Spleen (tissue), 11 donors: ENCODE measurements around the gene CLN5. TPM values are rescaled to one million over a fixed set of nuclear protein-coding genes. Genes with fewer than 3 reads are reported as not detected.

Experiments
- DNase-seq: peaks from one replicate; pipeline ENCODE4 v3.0.0-alpha.2; 2020
- H3K27ac ChIP-seq, 8 donors: fragments of 200-600 bp; sonication (generic) in 7 of 8; 1 replicate in 4 of 8; 2 replicates in 4 of 8; pipeline versions ENCODE4 v1.5.0 to v1.8.0; 2016 to 2021; ENCODE audit warnings: inconsistent platforms in 4 of 8, mild to moderate bottlenecking in 4 of 8, moderate library complexity in 1 of 8
- H3K27me3 ChIP-seq, 7 donors: fragments of 200-600 bp; sonication (generic) in 6 of 7; replicated peaks in 1 of 7; 1 replicate in 4 of 7; 2 replicates in 3 of 7; pipeline versions ENCODE4 v1.5.0 to v1.8.0; 2016 to 2021; ENCODE audit warnings: inconsistent platforms in 3 of 7, mild to moderate bottlenecking in 1 of 7
- H3K36me3 ChIP-seq, 6 donors: fragments of 200-600 bp; sonication (generic) in 5 of 6; 1 replicate in 4 of 6; 2 replicates in 2 of 6; pipeline versions ENCODE4 v1.5.0 to v1.8.0; 2016 to 2021; ENCODE audit warnings: inconsistent platforms in 2 of 6
- H3K4me1 ChIP-seq, 6 donors: fragments of 200-600 bp; sonication (generic) in 5 of 6; 1 replicate in 3 of 6; 2 replicates in 3 of 6; pipeline versions ENCODE4 v1.5.0 to v1.8.0; 2016 to 2021; ENCODE audit warnings: inconsistent platforms in 3 of 6
- H3K4me3 ChIP-seq, 8 donors: fragments of 200-600 bp; sonication (generic) in 7 of 8; 1 replicate in 4 of 8; 2 replicates in 4 of 8; pipeline versions ENCODE4 v1.5.0 to v1.8.0; 2016 to 2021; ENCODE audit warnings: inconsistent platforms in 4 of 8, mild to moderate bottlenecking in 4 of 8, moderate library complexity in 2 of 8
- H3K9me3 ChIP-seq, 8 donors: fragments of 200-600 bp; sonication (generic) in 7 of 8; 1 replicate in 4 of 8; 2 replicates in 4 of 8; pipeline versions ENCODE4 v1.5.0 to v1.8.0; 2016 to 2021; ENCODE audit warnings: inconsistent platforms in 4 of 8
- POLR2A ChIP-seq, 3 donors: fragments of 450-650 bp; IDR thresholded peaks; one replicate each; pipeline ENCODE4 v1.5.1; 2017; ENCODE audit warnings: antibody characterized with exemption in 3 of 3, mild to moderate bottlenecking in 1 of 3
- POLR2AphosphoS5 ChIP-seq, 3 donors: sonication (generic); formaldehyde crosslinking; IDR thresholded peaks; one replicate each; pipeline ENCODE4 v1.5.1; 2017; ENCODE audit warnings: antibody characterized with exemption in 3 of 3
- WGBS, 5 donors: extraction: QIAGEN DNeasy Blood & Tissue Kit in 3 of 5; methylation state at CpG; one replicate each; pipeline versions ENCODE4 v1.1.5 to v1.1.7; 2013 to 2018; 5-methylcytosine and 5-hydroxymethylcytosine counted together
- intact Hi-C: fragments of 100-400 bp; cut with DNase I; formaldehyde crosslinking; loops from one replicate; pipeline ENCODE4 v1.15.0; 2023; ENCODE audit warnings: low total_unique reads
- polyA plus RNA-seq, 3 donors: library from polyadenylated mRNA; stranded (reverse); fragments of 200-250 nt; gene quantifications; one replicate each; pipeline ENCODE4 v1.2.1, GENCODE V29; 2013
- total RNA-seq, 7 donors: library from RNA; depleted of rRNA in 3 of 7; stranded (reverse); fragments of >200 nt in 3 of 7; fragmentation: NEBNext Ultra II Directional in 4 of 7; extraction: Animal tissue kit (Norgen Biotek cat#: 25700) in 4 of 7; gene quantifications; one replicate each; pipeline versions ENCODE4 v1.1.0 to v1.2.1, GENCODE V29; 2016 to 2021
- TF ChIP-seq, protein P1 (sequence below), 11 experiments: fragments of 200-600 bp in 7 of 11; fragments of 450-650 bp in 4 of 11; sonication (generic) in 4 of 11; IDR thresholded peaks in 8 of 11; conservative IDR thresholded peaks in 3 of 11; 1 replicate in 7 of 11; 2 replicates in 4 of 11; pipeline versions ENCODE4 v1.4.0 to v1.8.0; 2016 to 2021; ENCODE audit warnings: antibody characterized with exemption in 11 of 11, inconsistent platforms in 4 of 11, mild to moderate bottlenecking in 1 of 11
- donor health status: healthy with polysubstance abuse.
- donor health status: DM: no; HTN: no; CAD: no; lungs with moderate emphysema.
- donor health status: DM: no; HTN: no; CAD: no.
- donor health status: Bipolar disorder and iron deficiency.
- donor health status: healthy.
- donor health status: DM: no; HTN: no; CAD: no.
- donor health status: DM: yes; HTN: yes; CAD: no.

Gene CLN5
- total and polyA plus RNA-seq, 10 donors, result 12.4 to 29.0 (median 20.3) TPM

DNA sequence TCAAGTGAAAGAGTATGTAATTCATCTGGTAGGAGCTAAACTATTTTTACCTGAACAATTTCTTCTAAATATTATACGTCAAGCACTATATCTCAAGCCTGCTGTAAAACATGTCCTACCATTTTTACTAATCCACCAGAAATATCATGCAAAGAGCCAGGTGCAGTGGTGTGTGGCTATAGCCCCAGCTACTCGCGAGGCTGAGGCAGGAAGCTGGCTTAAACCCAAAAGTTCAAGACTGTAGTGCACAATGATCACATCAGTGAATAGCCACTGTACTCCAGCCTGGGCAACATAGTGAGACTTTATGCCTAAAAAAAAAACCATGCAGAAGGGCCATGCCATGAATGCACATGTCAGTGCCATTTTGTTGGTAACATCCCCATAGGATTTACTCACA, 20.7 kb upstream of the CLN5 start:
- no peak overlapping the region for H3K4me3 ChIP-seq
- no peaks in the 10 kb centered on the region for H3K36me3 ChIP-seq
- TF ChIP-seq, protein P1, sequence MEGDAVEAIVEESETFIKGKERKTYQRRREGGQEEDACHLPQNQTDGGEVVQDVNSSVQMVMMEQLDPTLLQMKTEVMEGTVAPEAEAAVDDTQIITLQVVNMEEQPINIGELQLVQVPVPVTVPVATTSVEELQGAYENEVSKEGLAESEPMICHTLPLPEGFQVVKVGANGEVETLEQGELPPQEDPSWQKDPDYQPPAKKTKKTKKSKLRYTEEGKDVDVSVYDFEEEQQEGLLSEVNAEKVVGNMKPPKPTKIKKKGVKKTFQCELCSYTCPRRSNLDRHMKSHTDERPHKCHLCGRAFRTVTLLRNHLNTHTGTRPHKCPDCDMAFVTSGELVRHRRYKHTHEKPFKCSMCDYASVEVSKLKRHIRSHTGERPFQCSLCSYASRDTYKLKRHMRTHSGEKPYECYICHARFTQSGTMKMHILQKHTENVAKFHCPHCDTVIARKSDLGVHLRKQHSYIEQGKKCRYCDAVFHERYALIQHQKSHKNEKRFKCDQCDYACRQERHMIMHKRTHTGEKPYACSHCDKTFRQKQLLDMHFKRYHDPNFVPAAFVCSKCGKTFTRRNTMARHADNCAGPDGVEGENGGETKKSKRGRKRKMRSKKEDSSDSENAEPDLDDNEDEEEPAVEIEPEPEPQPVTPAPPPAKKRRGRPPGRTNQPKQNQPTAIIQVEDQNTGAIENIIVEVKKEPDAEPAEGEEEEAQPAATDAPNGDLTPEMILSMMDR (IDR thresholded peaks at IDR 0.05 in 8 of 11, conservative IDR thresholded peaks at IDR 0.05 in 3 of 11), result no peak
- TF ChIP-seq POLR2AphosphoS5 (IDR thresholded peaks at IDR 0.05) (no peak), POLR2A (IDR thresholded peaks at IDR 0.05) (no peak)
- H3K27ac ChIP-seq, result no peak overlapping the region
- intact Hi-C loops, result loop anchor here (10.0 kb wide), 1 partner anchor 1096 kb away; no protein-coding TSS in a partner anchor
- H3K9me3 ChIP-seq, result no peaks in the 10 kb centered on the region
- WGBS, 5 donors, result 38 to 51% (median 47%) methylated on average over 3 of the region's 3 CpGs
- no peak for DNase-seq
- peaks cover 0 to 30% (median 0%) of the 10 kb centered on the region in 7 donors for H3K27me3 ChIP-seq
- H3K4me1 ChIP-seq, result peaks cover 0 to 13% (median 3%) of the 10 kb centered on the region in 6 donors

DNA sequence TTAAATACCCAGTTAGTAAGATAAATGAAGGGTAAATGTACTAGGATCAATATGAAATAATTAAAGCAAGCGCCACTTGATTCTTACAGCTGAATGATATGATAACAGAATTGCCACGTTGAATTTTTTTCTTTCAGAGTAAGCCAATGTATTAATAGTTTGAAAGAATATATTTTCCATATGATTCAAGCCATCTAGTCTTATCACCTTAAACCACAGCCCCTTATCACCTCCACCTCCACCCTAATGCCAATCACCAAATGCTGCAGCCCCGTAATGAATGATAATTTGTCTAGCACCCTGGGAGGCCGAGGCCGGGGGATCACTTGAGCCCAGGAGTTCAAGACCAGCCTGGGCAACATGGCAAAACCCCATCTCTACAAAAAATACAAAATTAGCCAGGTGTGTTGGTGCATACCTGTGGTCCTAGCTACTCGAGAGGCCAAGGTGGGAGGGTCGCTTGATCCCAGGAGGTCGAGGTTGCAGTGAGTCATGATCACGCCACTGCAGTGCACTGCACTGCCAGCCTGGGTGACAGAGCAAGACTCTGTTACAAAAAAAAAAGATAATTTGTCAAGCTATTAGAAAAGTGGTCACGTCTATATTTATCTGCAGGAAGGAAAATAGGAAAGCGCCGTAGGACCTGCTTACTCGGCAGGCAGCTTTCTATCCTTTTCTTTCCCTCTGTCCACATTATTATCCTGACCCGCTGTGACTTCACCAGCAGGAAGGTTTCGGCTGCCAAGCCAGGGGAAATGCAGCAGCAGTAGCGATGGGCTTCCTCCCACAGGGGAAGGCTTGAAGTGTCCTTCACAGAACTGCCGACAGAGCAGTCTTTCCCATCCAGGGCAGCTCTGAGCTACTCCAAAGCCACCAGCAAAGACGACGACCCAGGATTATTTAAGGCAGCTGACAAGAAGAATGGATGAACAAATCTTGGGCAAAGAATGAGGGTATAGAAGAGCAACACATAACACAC, 19.7 kb upstream of the CLN5 start:
- Histone ChIP-seq H3K27ac (peak overlapping the region in 2 of 8 donors; percentile 15 to 20), H3K4me1 (peaks cover 0 to 13% (median 3%) of the 10 kb centered on the region in 6 donors), H3K36me3 (no peaks in the 10 kb centered on the region), H3K9me3 (no peaks in the 10 kb centered on the region), H3K27me3 (peaks cover 0 to 37% (median 0%) of the 10 kb centered on the region in 7 donors), H3K4me3 (no peak overlapping the region)
- TF ChIP-seq POLR2AphosphoS5 (IDR thresholded peaks at IDR 0.05) (peak in 2 of 3 donors; percentile 30 to 31), POLR2A (IDR thresholded peaks at IDR 0.05) (no peak)
- DNase-seq, result no peak
- 31 to 39% (median 33%) methylated on average over 19 of the region's 19 CpGs for WGBS, 5 donors
- intact Hi-C loops, result loop anchor here (10.0 kb wide), 1 partner anchor 1097 kb away; no protein-coding TSS in a partner anchor

DNA sequence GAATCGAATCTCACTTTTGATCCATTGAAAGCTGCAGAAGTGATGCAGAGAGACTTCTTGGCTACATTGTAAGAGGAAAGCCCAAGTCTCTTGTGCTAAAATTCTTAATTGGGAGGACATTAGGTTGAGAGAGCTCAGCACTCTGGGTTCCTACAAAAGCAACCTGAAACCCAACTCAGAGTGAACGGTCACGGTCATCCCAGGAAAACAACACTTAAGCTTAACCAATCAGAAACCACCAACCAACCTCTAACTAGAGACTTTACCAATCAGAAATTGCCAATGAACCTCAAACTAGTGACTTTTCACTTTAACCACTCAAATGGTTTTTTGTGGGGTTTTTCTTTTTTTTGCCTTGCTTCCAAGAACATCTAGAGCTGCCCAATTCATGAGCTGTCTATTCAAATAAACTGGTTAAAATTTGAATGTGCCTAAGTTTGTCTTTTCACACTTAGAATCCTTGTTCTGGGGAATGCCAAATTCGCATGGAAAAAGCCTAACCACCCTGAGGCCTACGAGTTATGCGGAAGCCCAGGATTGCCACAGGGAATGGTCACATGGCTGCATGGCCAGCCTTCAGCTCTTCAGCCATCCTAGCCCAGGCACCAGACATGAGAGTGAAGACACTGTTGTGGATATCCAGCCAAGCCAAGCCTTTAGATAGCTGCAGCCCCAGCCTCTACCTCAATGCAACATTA, 17.8 kb upstream of the CLN5 start:
- H3K9me3 ChIP-seq, result no peaks in the 10 kb centered on the region
- 85 to 95% (median 94%) methylated on average over 6 of the region's 6 CpGs for WGBS, 5 donors
- H3K4me3 ChIP-seq, result no peak overlapping the region
- no peak for DNase-seq
- intact Hi-C loops, result loop anchor here (10.0 kb wide), 1 partner anchor 1099 kb away; no protein-coding TSS in a partner anchor
- H3K27me3 ChIP-seq, result peaks cover 0 to 54% (median 0%) of the 10 kb centered on the region in 7 donors
- no peaks in the 10 kb centered on the region for H3K36me3 ChIP-seq
- peaks cover 0 to 13% (median 3%) of the 10 kb centered on the region in 6 donors for H3K4me1 ChIP-seq
- TF ChIP-seq POLR2AphosphoS5 (IDR thresholded peaks at IDR 0.05) (no peak), POLR2A (IDR thresholded peaks at IDR 0.05) (no peak)
- TF ChIP-seq, protein P1 (IDR thresholded peaks at IDR 0.05 in 8 of 11, conservative IDR thresholded peaks at IDR 0.05 in 3 of 11), result no peak
- H3K27ac ChIP-seq, result no peak overlapping the region

DNA sequence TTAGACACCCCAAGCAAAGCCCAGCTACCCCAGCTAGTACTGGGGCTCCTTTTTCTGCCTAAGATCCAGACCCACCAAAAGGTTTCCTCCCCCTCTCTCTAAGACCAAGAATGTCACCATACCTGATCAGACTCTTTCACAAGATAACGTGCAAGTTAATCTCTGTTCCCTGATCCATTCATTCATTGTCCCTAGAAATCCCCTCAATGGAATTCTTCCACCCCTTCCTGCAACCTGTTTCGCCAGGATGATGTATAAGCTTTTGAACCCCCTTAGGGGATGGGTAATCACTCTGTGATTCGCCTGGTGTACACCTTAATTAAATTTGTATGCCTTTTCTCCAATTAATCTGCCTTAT, 17.3 kb upstream of the CLN5 start:
- Histone ChIP-seq H3K9me3 (no peaks in the 10 kb centered on the region), H3K36me3 (no peaks in the 10 kb centered on the region), H3K4me3 (no peak overlapping the region), H3K4me1 (peaks cover 0 to 13% (median 3%) of the 10 kb centered on the region in 6 donors), H3K27ac (no peak overlapping the region), H3K27me3 (peaks cover 0 to 54% (median 0%) of the 10 kb centered on the region in 7 donors)
- intact Hi-C loops, result loop anchor here (10.0 kb wide), 1 partner anchor 1100 kb away; no protein-coding TSS in a partner anchor
- DNase-seq, result no peak
- TF ChIP-seq, protein P1 (IDR thresholded peaks at IDR 0.05 in 8 of 11, conservative IDR thresholded peaks at IDR 0.05 in 3 of 11), result no peak
- TF ChIP-seq POLR2AphosphoS5 (IDR thresholded peaks at IDR 0.05), result no peak
- TF ChIP-seq POLR2A (IDR thresholded peaks at IDR 0.05), result no peak
- WGBS, 5 donors, result 82 to 95% (median 85%) methylated on average over 3 of the region's 3 CpGs
